ENCODE results near the gene LEKR1. TPM values are rescaled to one million over a fixed set of nuclear protein-coding genes. Genes with fewer than 3 reads are reported as not detected.

Gene LEKR1
- total RNA-seq, 2 donors from 2014 or later: 0.75 to 2.8 TPM

DNA sequence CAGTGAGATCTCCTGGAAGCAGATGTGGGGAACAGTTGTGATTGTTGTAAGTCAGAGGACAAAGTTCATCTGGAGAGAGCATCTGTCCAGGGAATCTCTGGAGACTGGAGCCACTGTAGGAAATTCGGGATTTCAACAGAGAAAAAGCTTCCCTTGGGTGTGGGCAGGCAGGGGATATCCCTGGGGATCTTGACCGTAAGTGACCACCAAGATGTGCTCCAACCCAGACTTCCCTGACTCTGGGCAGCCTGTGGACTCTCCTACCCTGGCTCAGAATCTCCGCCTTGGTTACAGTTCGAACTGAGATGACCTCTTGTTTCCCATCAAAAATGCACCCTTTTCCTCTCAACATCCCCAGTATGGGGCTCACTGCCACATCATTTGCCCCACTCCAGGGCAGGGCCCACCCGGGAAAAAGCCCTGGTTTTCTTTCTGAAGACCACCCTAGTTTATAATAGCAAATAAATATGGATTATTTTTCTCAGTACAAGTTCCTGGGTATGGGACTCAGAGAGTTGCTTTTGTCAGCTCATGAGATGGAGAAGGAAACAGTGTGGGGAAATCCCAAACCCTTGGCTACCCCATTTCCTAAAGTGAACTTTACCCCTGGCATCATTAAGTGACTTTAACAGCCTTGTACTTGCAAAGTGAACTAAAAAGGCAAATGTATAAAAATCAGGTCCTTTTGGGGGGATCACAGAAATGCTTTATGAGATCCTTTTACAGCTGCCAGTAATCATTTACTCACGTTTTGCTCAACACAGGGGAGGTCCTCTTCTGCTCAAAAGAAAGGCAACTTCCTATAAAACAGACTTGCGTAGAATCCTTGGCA is 243.9 kb downstream of the LEKR1 start:
- DNase-seq: no peak
- Mint-ChIP-seq H3K4me1 (peaks cover 33% of the 10 kb centered on the region), H3K36me3 (ENCODE audit: low read depth) (peaks cover 4% of the 10 kb centered on the region), H3K27me3 (no peaks in the 10 kb centered on the region), H3K4me3 (no peak overlapping the region), H3K27ac (no peak overlapping the region)
- no peak for ATAC-seq
- H3K9me3 ChIP-seq (ENCODE audit: control insufficient read depth, low read length, poor library complexity, severe bottlenecking): no peaks in the 10 kb centered on the region

DNA sequence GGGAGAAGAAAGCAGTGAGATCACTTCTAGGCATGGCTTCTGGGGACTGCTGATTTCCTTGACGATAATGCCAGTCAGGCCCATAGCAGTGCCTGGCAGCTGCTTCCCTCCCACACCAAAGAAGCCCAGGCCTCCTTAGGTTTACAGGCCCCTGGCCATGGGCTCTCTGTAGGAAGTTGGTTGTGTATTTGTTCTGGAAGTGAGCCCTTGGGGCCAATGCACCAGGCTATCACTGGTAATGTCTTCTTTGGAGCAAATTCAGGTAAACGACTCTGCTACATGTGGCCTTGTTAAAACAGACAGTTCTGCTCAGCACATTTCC is 244.5 kb downstream of the LEKR1 start:
- Mint-ChIP-seq H3K27ac (no peak overlapping the region), H3K4me3 (no peak overlapping the region), H3K4me1 (peaks cover 36% of the 10 kb centered on the region), H3K36me3 (ENCODE audit: low read depth) (peaks cover 4% of the 10 kb centered on the region), H3K27me3 (no peaks in the 10 kb centered on the region)
- H3K9me3 ChIP-seq (ENCODE audit: control insufficient read depth, low read length, poor library complexity, severe bottlenecking): no peaks in the 10 kb centered on the region
- ATAC-seq: no peak
- DNase-seq: no peak

- Mint-ChIP-seq H3K4me3 (no peak overlapping the region), H3K27ac (no peak overlapping the region), H3K4me1 (peaks cover 34% of the 10 kb centered on the region), H3K27me3 (no peaks in the 10 kb centered on the region), H3K36me3 (ENCODE audit: low read depth) (peaks cover 4% of the 10 kb centered on the region)
- DNase-seq (no peak), ATAC-seq (no peak)
- H3K9me3 ChIP-seq (ENCODE audit: control insufficient read depth, low read length, poor library complexity, severe bottlenecking): no peaks in the 10 kb centered on the region
These were observed 245.8 kb downstream of the LEKR1 start for GRCh38 chr3:157071744-157072525.

DNA sequence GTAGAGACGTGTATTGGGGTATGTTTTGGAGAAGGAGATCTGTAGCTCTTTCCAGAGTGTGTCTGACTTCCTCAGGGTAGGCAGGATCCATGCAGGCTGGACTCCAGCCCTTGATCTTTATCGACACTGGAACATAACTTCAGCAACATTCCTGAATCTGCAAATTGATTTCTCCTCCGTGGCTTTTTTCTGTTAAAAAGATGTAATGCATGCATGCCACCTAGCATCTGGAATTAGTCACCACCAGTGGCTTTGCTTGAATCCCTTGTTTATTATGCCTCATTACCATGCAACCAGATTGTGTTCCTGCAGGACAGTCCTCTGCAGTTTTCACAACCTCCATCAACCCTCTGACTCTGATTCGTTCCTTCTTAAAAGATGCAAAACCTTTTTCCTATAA is 247.7 kb downstream of the LEKR1 start:
- DNase-seq (no peak), ATAC-seq (no peak)
- Mint-ChIP-seq H3K4me1 (peaks cover 21% of the 10 kb centered on the region), H3K36me3 (ENCODE audit: low read depth) (peaks cover 4% of the 10 kb centered on the region), H3K4me3 (no peak overlapping the region), H3K27me3 (no peaks in the 10 kb centered on the region), H3K27ac (no peak overlapping the region)
- H3K9me3 ChIP-seq (ENCODE audit: control insufficient read depth, low read length, poor library complexity, severe bottlenecking): no peaks in the 10 kb centered on the region

DNA sequence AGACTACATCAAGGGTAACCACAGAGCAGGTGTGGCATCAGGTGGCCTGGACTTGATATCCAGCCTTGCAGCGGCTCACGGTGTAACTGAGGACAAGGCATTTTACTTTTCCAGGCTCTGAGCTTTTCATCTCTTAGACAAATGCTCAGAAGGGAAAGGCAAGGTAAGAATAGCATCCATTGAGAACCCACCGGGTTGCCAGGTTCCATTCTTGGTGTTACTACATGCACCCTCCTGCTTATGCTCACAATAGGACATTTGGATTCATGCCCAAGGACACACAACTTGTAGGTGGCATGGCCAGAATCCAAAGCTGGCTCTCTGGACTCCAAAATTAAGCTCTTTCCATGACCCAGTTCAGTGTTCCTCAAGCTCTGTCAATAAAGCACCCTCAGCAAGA is 248.3 kb downstream of the LEKR1 start:
- no peak for ATAC-seq
- no peaks in the 10 kb centered on the region for H3K27me3 Mint-ChIP-seq
- DNase-seq: no peak
- H3K4me1 Mint-ChIP-seq: peaks cover 21% of the 10 kb centered on the region
- no peak overlapping the region for H3K27ac Mint-ChIP-seq
- H3K36me3 Mint-ChIP-seq (ENCODE audit: low read depth): peaks cover 4% of the 10 kb centered on the region
- H3K4me3 Mint-ChIP-seq: no peak overlapping the region
- no peaks in the 10 kb centered on the region for H3K9me3 ChIP-seq (ENCODE audit: control insufficient read depth, low read length, poor library complexity, severe bottlenecking)

DNA sequence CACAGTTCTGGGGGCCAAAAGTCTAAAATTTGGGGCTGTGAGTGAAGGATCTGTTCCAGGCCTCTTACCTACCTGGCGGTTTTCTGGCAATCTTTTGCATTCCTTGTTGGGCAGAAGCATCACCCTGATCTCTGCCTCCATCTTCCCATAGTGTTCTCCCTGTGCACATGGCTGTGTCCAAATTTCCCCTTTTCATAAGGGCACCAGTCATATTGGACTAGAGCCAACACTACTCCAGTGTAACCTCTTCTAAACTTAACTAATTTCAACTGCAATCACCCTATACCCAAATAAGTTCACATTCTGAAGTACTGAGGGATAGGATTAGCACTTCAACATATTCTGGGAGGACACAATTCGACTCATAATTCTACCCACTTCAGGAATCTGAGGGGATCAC is 248.8 kb downstream of the LEKR1 start:
- no peaks in the 10 kb centered on the region for H3K9me3 ChIP-seq (ENCODE audit: control insufficient read depth, low read length, poor library complexity, severe bottlenecking)
- DNase-seq (no peak), ATAC-seq (no peak)
- H3K27me3 Mint-ChIP-seq: no peaks in the 10 kb centered on the region
- peaks cover 21% of the 10 kb centered on the region for H3K4me1 Mint-ChIP-seq
- H3K4me3 Mint-ChIP-seq: no peak overlapping the region
- H3K36me3 Mint-ChIP-seq (ENCODE audit: low read depth): peaks cover 4% of the 10 kb centered on the region
- H3K27ac Mint-ChIP-seq: peak overlapping the region; percentile 32

DNA sequence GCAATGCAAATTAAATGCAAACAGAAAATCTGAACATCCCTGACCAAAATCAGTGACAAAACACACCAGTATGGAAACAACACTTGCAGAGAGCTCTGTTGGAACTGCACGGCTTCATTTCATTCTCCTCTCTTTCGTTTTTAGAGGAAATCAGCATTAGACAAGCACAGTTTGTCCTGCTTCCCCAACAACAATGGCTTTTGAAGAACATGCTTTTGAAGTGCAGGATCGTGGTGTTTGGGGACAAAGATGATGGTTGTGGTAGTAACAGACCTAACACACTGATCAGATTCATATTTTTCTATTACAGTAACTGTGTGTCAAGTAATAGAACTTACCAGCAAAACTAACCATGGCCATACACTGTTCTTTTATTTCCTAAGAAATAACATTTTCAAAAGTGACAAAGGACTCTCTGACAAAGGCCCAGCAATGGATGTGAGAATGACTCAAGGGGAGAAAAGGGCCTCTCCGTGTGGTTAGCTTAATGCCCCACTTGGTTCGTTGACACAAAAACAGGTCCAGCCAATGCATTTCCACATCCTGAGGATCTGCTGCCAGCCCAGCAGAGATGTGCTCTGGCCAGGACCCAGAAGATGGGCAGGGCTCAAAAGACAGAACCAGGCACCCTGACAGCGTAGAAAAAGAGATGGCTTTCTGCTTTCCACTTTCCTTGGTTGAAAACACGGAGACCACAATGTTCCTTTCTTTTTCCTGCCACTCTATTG is 249.7 kb downstream of the LEKR1 start:
- H3K27ac Mint-ChIP-seq: peak overlapping the region; percentile 32
- ATAC-seq: no peak
- no peaks in the 10 kb centered on the region for H3K27me3 Mint-ChIP-seq
- H3K36me3 Mint-ChIP-seq (ENCODE audit: low read depth): peaks cover 4% of the 10 kb centered on the region
- no peak overlapping the region for H3K4me3 Mint-ChIP-seq
- DNase-seq: no peak
- no peaks in the 10 kb centered on the region for H3K9me3 ChIP-seq (ENCODE audit: control insufficient read depth, low read length, poor library complexity, severe bottlenecking)
- peaks cover 21% of the 10 kb centered on the region for H3K4me1 Mint-ChIP-seq

GRCh38 chr3:157077565-157077991 is 251.4 kb downstream of the LEKR1 start:
- H3K4me1 Mint-ChIP-seq: peaks cover 24% of the 10 kb centered on the region

GRCh38 chr3:157078131-157078810 is 252.1 kb downstream of the LEKR1 start:
- no peaks in the 10 kb centered on the region for H3K36me3 Mint-ChIP-seq (ENCODE audit: low read depth)
- H3K9me3 ChIP-seq (ENCODE audit: control insufficient read depth, low read length, poor library complexity, severe bottlenecking): no peaks in the 10 kb centered on the region
- no peak overlapping the region for H3K4me3 Mint-ChIP-seq
- ATAC-seq (no peak), DNase-seq (no peak)
- H3K27me3 Mint-ChIP-seq: no peaks in the 10 kb centered on the region
- peak overlapping the region; percentile 92 for H3K27ac Mint-ChIP-seq
- peaks cover 24% of the 10 kb centered on the region for H3K4me1 Mint-ChIP-seq

More at GRCh38 chr3:157077565-157077991, 251.4 kb downstream of the LEKR1 start:
- no peak overlapping the region for H3K4me3 Mint-ChIP-seq
- DNase-seq (no peak), ATAC-seq (no peak)
- H3K36me3 Mint-ChIP-seq (ENCODE audit: low read depth): no peaks in the 10 kb centered on the region
- H3K27ac Mint-ChIP-seq: peak overlapping the region; percentile 4
- no peaks in the 10 kb centered on the region for H3K9me3 ChIP-seq (ENCODE audit: control insufficient read depth, low read length, poor library complexity, severe bottlenecking)
- no peaks in the 10 kb centered on the region for H3K27me3 Mint-ChIP-seq

DNA sequence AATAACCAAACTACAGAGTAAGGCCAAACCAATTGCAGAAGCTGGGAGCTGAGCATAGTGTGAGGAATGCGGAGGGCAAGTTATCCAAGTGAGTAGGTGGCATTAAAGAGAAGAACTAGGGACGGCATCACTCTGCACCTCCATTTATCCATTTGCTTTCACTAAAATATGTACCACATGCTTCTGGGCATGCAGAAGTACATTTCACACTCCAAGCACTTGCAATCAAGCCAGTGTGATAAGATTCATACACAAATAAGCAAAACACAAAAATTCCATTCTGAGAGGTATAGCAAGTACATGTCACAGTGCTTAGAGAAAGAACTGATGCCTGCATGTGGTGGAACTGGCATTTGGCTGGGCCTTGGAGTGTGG is 252.6 kb downstream of the LEKR1 start:
- H3K27ac Mint-ChIP-seq: peak overlapping the region; percentile 92
- DNase-seq (no peak), ATAC-seq (no peak)
- H3K27me3 Mint-ChIP-seq: no peaks in the 10 kb centered on the region
- no peak overlapping the region for H3K4me3 Mint-ChIP-seq
- H3K4me1 Mint-ChIP-seq: peaks cover 24% of the 10 kb centered on the region
- no peaks in the 10 kb centered on the region for H3K36me3 Mint-ChIP-seq (ENCODE audit: low read depth)
- no peaks in the 10 kb centered on the region for H3K9me3 ChIP-seq (ENCODE audit: control insufficient read depth, low read length, poor library complexity, severe bottlenecking)

GRCh38 chr3:157079676-157080369 is 253.7 kb downstream of the LEKR1 start:
- Mint-ChIP-seq H3K36me3 (ENCODE audit: low read depth) (no peaks in the 10 kb centered on the region), H3K27ac (peak overlapping the region; percentile 92), H3K27me3 (no peaks in the 10 kb centered on the region), H3K4me1 (peaks cover 24% of the 10 kb centered on the region), H3K4me3 (no peak overlapping the region)
- H3K9me3 ChIP-seq (ENCODE audit: control insufficient read depth, low read length, poor library complexity, severe bottlenecking): no peaks in the 10 kb centered on the region
- DNase-seq (no peak), ATAC-seq (no peak)

- H3K27me3 Mint-ChIP-seq: no peaks in the 10 kb centered on the region
- peaks cover 16% of the 10 kb centered on the region for H3K4me1 Mint-ChIP-seq
- ATAC-seq: peak; percentile 97
These were observed 255.6 kb downstream of the LEKR1 start for GRCh38 chr3:157081626-157082210.

More at GRCh38 chr3:157081626-157082210, 255.6 kb downstream of the LEKR1 start:
- H3K4me3 Mint-ChIP-seq: no peak overlapping the region
- no peaks in the 10 kb centered on the region for H3K36me3 Mint-ChIP-seq (ENCODE audit: low read depth)
- DNase-seq: peak; percentile 72 to 86 (median 77)
- no peaks in the 10 kb centered on the region for H3K9me3 ChIP-seq (ENCODE audit: control insufficient read depth, low read length, poor library complexity, severe bottlenecking)
- H3K27ac Mint-ChIP-seq: peak overlapping the region; percentile 92
